GM10266 (cell line): Measurements from ENCODE around the gene TRIM22.

Source experiments
- DNase-seq: peaks from one replicate; pipeline ENCODE4 v3.0.0; 2012; ENCODE audit errors: extremely low spot score
- CTCF ChIP-seq: IDR thresholded peaks from 2 replicates; pipeline ENCODE4 v1.5.1; 2012; ENCODE audit warnings: mild to moderate bottlenecking, low read depth; ENCODE audit not compliant: control insufficient read depth, insufficient read depth; ENCODE audit errors: missing control alignments

TRIM22 gene

GRCh38 chr11:5727691-5728090 lies 38.1 kb downstream of the TRIM22 start:
- DNase-seq: no peak
- TF ChIP-seq CTCF: no peak

- DNase-seq: no peak
- TF ChIP-seq CTCF: no peak
Observed at GRCh38 chr11:5736396-5736795, 46.8 kb downstream of the TRIM22 start, which contains the start of gene OR56B1. TSS of gene OR56B1 (plus strand) at chr11:5736448. CDS start at chr11:5736517, 69 bp downstream.

GRCh38 chr11:5737091-5737490 lies 47.5 kb downstream of the TRIM22 start:
- DNase-seq: no peak
- no peak for TF ChIP-seq CTCF

GRCh38 chr11:5737670-5738392 lies 48.2 kb downstream of the TRIM22 start:
- no peak for DNase-seq
- TF ChIP-seq CTCF: no peak

GRCh38 chr11:5738431-5738830 lies 48.8 kb downstream of the TRIM22 start:
- DNase-seq: no peak
- TF ChIP-seq CTCF: no peak

- no peak for TF ChIP-seq CTCF
- DNase-seq: no peak
Observed at GRCh38 chr11:5746614-5747013, 57.0 kb downstream of the TRIM22 start.

- DNase-seq: no peak
- no peak for TF ChIP-seq CTCF
Observed at GRCh38 chr11:5749836-5750235, 60.2 kb downstream of the TRIM22 start.
